A549 (cell line): ENCODE measurements around the gene ESYT2. TPM values are rescaled to one million over a fixed set of nuclear protein-coding genes. Genes with fewer than 3 reads are reported as not detected.

Source experiments
- ATAC-seq, 2 experiments: fragments of 200-7000 bp in 1 of 2; fragments of >200 bp in 1 of 2; cut with Nextera tagmentation in 1 of 2; cut with Tn5 transposase in 1 of 2; 3 replicates each; pipeline versions ENCODE4 v1.8.0 to v1.9.1; 2018 to 2020; ENCODE audit warnings: mild to moderate bottlenecking in 1 of 2, moderate library complexity in 1 of 2
- CTCF ChIA-PET: fragments of 300-600 bp; sonication (Branson Sonifier 250); formaldehyde crosslinking; extraction: SDS; loops from one replicate; lab custom pipeline; 2021; ENCODE audit warnings: antibody characterized with exemption, inconsistent platforms; lab: Yijun Ruan, JAX
- POLR2A ChIA-PET: fragments of 350-600 bp; formaldehyde crosslinking; extraction: SDS; loops from one replicate; lab custom pipeline; 2021; ENCODE audit warnings: antibody characterized with exemption, inconsistent platforms; lab: Yijun Ruan, JAX
- DNase-seq, 2 experiments: peaks; one replicate each; pipeline versions ENCODE4 v3.0.0 to v3.0.0-alpha.2; 2011 to 2016; ENCODE audit warnings: low read depth in 1 of 2, low spot score in 1 of 2
- FAIRE-seq: peaks from 2 replicates; lab custom pipeline; 2011; peaks lifted over from hg19 to GRCh38; lab: Jason Lieb, UNC
- H3K27ac ChIP-seq, 2 experiments: fragments of >200 bp; sonication (Bioruptor Twin); formaldehyde crosslinking; 3 replicates each; pipeline ENCODE4 v1.5.1; 2016 to 2017
- H3K4me1 ChIP-seq: fragments of >200 bp; sonication (Bioruptor Twin); formaldehyde crosslinking; 3 replicates; pipeline ENCODE4 v1.6.1; 2016
- H3K4me2 ChIP-seq: fragments of >200 bp; sonication (Bioruptor Twin); formaldehyde crosslinking; 3 replicates; pipeline ENCODE4 v1.6.1; 2016
- H3K4me3 ChIP-seq: fragments of >200 bp; sonication (Bioruptor Twin); formaldehyde crosslinking; 3 replicates; pipeline ENCODE4 v1.5.1; 2016
- H3K9me3 ChIP-seq: fragments of >200 bp; sonication (Bioruptor Twin); formaldehyde crosslinking; 3 replicates; pipeline ENCODE4 v1.6.1; 2016
- BCL3 ChIP-seq: fragments of >200 bp; sonication (Bioruptor Twin); formaldehyde crosslinking; IDR thresholded peaks from 3 replicates; pipeline ENCODE4 v1.6.1; 2016
- BHLHE40 ChIP-seq: IDR thresholded peaks from 2 replicates; pipeline ENCODE4 v1.6.1; 2012; ENCODE audit warnings: low read depth, low read length, inconsistent platforms
- CHD2 ChIP-seq: fragments of 150-350 bp; IDR thresholded peaks from 2 replicates; pipeline ENCODE4 v1.6.1; 2014; ENCODE audit warnings: low read length; ENCODE audit not compliant: partially characterized antibody
- CHD4 ChIP-seq: fragments of 200-600 bp; sonication (generic); IDR thresholded peaks from 2 replicates; pipeline ENCODE4 v1.6.1; 2016; ENCODE audit warnings: antibody characterized with exemption, mild to moderate bottlenecking, borderline replicate concordance
- ELK1 ChIP-seq: fragments of 150-350 bp; IDR thresholded peaks from 2 replicates; pipeline ENCODE4 v1.6.1; 2014; ENCODE audit warnings: low read depth, mild to moderate bottlenecking, low read length
- FOSL2 ChIP-seq, 2 experiments: fragments of 450-650 bp in 1 of 2; fragments of >200 bp in 1 of 2; sonication (Bioruptor Twin) in 1 of 2; formaldehyde crosslinking; IDR thresholded peaks; 2 replicates each; pipeline versions ENCODE4 v1.5.0 to v1.6.1; 2016 to 2020; ENCODE audit warnings: mild to moderate bottlenecking in 1 of 2, moderate library complexity in 1 of 2
- GATA3 ChIP-seq: IDR thresholded peaks from 2 replicates; pipeline ENCODE4 v1.6.1; 2012; ENCODE audit warnings: borderline replicate concordance
- HOXA7 ChIP-seq: fragments of 250-450 bp; sonication (Bioruptor Pico); IDR thresholded peaks from 2 replicates; pipeline ENCODE4 v1.5.0; 2020; ENCODE audit warnings: mild to moderate bottlenecking, moderate library complexity
- JUN ChIP-seq, 2 experiments: fragments of >200 bp; sonication (Bioruptor Twin); formaldehyde crosslinking; IDR thresholded peaks; 2 replicates in 1 of 2; 3 replicates in 1 of 2; pipeline ENCODE4 v1.6.1; 2016 to 2017
- JUNB ChIP-seq: fragments of >200 bp; sonication (Bioruptor Twin); formaldehyde crosslinking; IDR thresholded peaks from 2 replicates; pipeline ENCODE4 v1.6.1; 2016
- MAFK ChIP-seq: fragments of 450-650 bp; IDR thresholded peaks from 2 replicates; pipeline ENCODE4 v1.6.1; 2014; ENCODE audit not compliant: partially characterized antibody
- MAX ChIP-seq: IDR thresholded peaks from 2 replicates; pipeline ENCODE4 v1.6.1; 2012
- MYC ChIP-seq: IDR thresholded peaks from 2 replicates; pipeline ENCODE4 v1.6.1; 2012; ENCODE audit warnings: mild to moderate bottlenecking, inconsistent platforms, low read length, improper control_type of control experiment, borderline replicate concordance
- NFE2L2 ChIP-seq: fragments of 150-350 bp; conservative IDR thresholded peaks from 2 replicates; pipeline ENCODE4 v1.6.1; 2014; ENCODE audit warnings: low read length
- PHF8 ChIP-seq: fragments of 200-600 bp; sonication (generic); IDR thresholded peaks from 2 replicates; pipeline ENCODE4 v1.6.1; 2016; ENCODE audit warnings: low read depth, mild to moderate bottlenecking, antibody characterized with exemption, moderate library complexity, borderline replicate concordance
- RFX5 ChIP-seq: fragments of 450-650 bp; IDR thresholded peaks from 2 replicates; pipeline ENCODE4 v1.7.1; 2014; ENCODE audit warnings: antibody characterized with exemption, mild to moderate bottlenecking, moderate library complexity
- TFCP2L1 ChIP-seq: fragments of 250-450 bp; sonication (Bioruptor Pico); IDR thresholded peaks from 2 replicates; pipeline ENCODE4 v1.5.0; 2021; ENCODE audit warnings: mild to moderate bottlenecking
- TP53 ChIP-seq: fragments of 250-450 bp; sonication (Bioruptor Pico); IDR thresholded peaks from 2 replicates; pipeline ENCODE4 v1.5.0; 2021; ENCODE audit warnings: mild to moderate bottlenecking, moderate library complexity
- WGBS: methylation state at CpG from one replicate; pipeline ENCODE4 v1.1.6; 2017; ENCODE audit errors: missing lambda C conversion rate; 5-methylcytosine and 5-hydroxymethylcytosine counted together
- polyA plus RNA-seq, 4 experiments: library from polyadenylated mRNA; depleted of rRNA in 3 of 4; stranded (reverse); fragments of >200 nt; fragmentation: RNase III in 1 of 4; extraction: RNeasy Plus Mini Kit Qiagen cat#74134 plus additional on column Dnase treatment in 1 of 4; gene quantifications; 2 replicates in 3 of 4; 3 replicates in 1 of 4; pipeline ENCODE4 v1.2.3, GENCODE V29; 2011 to 2017

Gene ESYT2
- polyA plus RNA-seq, 2 of the 4 experiments (the other 2 are of a cell fraction) = 45.8 to 77.0 TPM

GRCh38 chr7:158803367-158803969 is 25.8 kb downstream of the ESYT2 start:
- Histone ChIP-seq H3K27ac (peak overlapping the region; percentile 86 to 90), H3K4me3 (no peak overlapping the region), H3K4me1 (peaks cover 34% of the 10 kb centered on the region), H3K9me3 (no peaks in the 10 kb centered on the region), H3K4me2 (peak overlapping the region; percentile 74)
- WGBS = 83% methylated on average over 26 of the region's 35 CpGs
- no peak for TF ChIP-seq PHF8
- no peak for TF ChIP-seq TP53 (CRISPR knock-in tag)
- no peak for TF ChIP-seq TFCP2L1 (CRISPR knock-in tag)
- TF ChIP-seq RFX5 = no peak
- ATAC-seq = no peak; a peak in 1 of 6 replicates
- DNase-seq = no peak
- no peak for FAIRE-seq
- CTCF ChIA-PET = interaction anchor here (0.8 kb wide), 1 partner anchor 8 kb away, joined by 3 read pairs; no protein-coding TSS in a partner anchor
- POLR2A ChIA-PET = no interaction called here

- Histone ChIP-seq H3K4me2 (peak overlapping the region; percentile 74), H3K4me3 (no peak overlapping the region; the same call in 2 of the 3 replicates), H3K27ac (peak overlapping the region; percentile 86 to 90), H3K9me3 (no peaks in the 10 kb centered on the region), H3K4me1 (peaks cover 34% of the 10 kb centered on the region)
- TF ChIP-seq CHD2 (no peak), MYC (no peak), GATA3 (no peak), BHLHE40 (no peak), ELK1 (no peak), JUN (IDR thresholded peaks at IDR 0.05) (peak in 1 of 2 experiments; percentile 17; a peak in 1 of 5 replicates), BCL3 (no peak), JUNB (peak; percentile 66; the same call in 1 of the 2 replicates), FOSL2 (IDR thresholded peaks at IDR 0.05) (0 out of 2 replicates have a peak, but pooled peaks have one; percentile 14), FOSL2 (CRISPR knock-in tag; IDR thresholded peaks at IDR 0.05) (peak; percentile 71), NFE2L2 (peak; percentile 89), MAFK (peak; percentile 100), MAX (no peak; the same call in 1 of the 2 replicates)
- ChIA-PET POLR2A (no interaction called here), CTCF (interaction anchor here (0.8 kb wide), 1 partner anchor 9 kb away, joined by 3 read pairs; no protein-coding TSS in a partner anchor)
- peak in 1 of 2 experiments; percentile 57 for DNase-seq
- no peak for FAIRE-seq
- 30% methylated on average over 9 of the region's 9 CpGs for WGBS
- peak; percentile 57 to 77; a peak in 4 of 6 replicates for ATAC-seq
These were observed 26.6 kb downstream of the ESYT2 start for GRCh38 chr7:158802535-158803366.

- DNase-seq = no peak
- H3K4me3 ChIP-seq = no peak overlapping the region
- H3K27ac ChIP-seq = no peak overlapping the region
- WGBS = 74% methylated on average over 1 of the region's 1 CpG
- ChIA-PET CTCF (interaction anchor here (0.7 to 1.4 kb wide), 2 partner anchors 9 to 84 kb away, joined by 3 to 4 read pairs; no protein-coding TSS in a partner anchor), POLR2A (no interaction called here)
- no peaks in the 10 kb centered on the region for H3K9me3 ChIP-seq
- ATAC-seq = no peak
- TF ChIP-seq MYC (no peak), JUN (IDR thresholded peaks at IDR 0.05) (no peak), HOXA7 (CRISPR knock-in tag) (no peak), CHD4 (no peak)
- no peak for FAIRE-seq
- peaks cover 31% of the 10 kb centered on the region for H3K4me1 ChIP-seq
- no peak overlapping the region for H3K4me2 ChIP-seq
These were observed 30.6 kb downstream of the ESYT2 start for GRCh38 chr7:158798741-158799140.
